Non-pigmented ciliary epithelial cell (primary cell): ENCODE measurements around the gene CCNL2.

Experiments
- DNase-seq: peaks from one replicate; pipeline ENCODE4 v3.0.0-alpha.2; 2010; ENCODE audit warnings: low read depth

CCNL2 gene

DNA sequence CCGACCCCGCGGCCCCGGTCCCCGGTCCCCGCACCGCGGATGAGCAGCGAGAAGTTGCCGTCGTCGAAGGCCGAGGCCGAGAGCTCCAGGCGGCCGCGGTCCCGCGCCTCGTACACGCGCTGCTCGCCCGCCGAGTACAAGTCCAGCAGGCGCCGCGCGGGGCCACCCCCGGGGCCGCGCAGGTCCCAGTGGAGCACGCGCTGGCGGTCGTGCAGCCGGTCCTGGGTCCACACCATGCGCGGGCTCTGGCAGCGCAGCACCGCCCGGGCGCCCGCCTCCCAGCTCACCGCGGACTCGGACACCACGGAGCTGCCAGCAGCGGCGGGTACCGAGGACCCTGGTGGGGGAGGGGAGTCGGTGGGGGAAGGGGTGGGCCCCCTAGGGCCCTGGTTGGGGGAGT, 43.7 kb downstream of the CCNL2 start:
- no peak for DNase-seq

DNA sequence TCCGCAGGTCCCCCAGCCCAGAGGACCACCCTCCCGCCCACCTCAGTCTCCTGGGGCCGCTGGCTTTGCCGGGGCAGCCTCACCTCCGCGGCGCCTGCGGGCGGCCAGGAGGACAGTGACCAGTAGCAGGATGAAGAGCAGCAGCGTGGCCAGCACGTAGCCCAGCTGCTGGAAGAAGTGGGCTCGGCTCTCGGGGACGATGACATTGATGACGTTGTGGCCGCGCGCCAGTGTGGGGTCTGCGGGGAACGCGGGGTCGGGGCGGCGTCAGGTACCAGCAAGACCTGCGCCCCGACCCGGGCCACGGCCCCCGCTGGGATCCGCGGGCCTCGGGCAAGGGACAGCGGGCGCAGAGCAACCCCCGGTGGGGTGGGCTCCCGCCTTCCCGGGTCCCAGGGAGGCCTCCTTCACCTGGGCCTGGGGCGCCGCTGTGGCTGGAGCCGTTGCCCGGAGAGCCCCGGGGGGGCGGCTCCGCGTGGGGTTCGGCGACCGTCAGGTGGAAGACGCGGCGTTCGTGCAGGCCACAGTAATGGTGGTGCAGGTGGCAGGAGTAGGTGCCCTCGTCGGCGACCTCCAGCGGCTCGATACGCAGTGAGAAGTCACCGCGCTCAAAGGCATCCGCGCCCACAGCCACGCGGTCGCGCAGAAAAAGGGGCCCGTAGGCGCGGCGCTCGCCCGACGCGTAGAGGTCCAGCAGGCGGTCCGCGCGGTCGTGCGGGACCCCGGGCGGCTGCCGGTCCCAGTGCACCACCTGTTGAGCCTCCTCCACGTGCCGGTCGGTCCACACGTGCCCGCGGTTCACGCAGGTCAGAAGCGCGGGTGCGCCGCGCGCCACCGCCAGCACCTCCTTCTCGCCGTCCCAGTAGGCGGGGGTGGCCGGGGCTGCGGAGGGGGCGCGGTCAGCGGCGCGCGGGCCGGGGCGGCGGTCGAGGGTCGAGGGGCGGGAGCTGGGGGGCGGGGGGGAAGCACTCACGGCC, 44.6 kb downstream of the CCNL2 start:
- no peak for DNase-seq

DNA sequence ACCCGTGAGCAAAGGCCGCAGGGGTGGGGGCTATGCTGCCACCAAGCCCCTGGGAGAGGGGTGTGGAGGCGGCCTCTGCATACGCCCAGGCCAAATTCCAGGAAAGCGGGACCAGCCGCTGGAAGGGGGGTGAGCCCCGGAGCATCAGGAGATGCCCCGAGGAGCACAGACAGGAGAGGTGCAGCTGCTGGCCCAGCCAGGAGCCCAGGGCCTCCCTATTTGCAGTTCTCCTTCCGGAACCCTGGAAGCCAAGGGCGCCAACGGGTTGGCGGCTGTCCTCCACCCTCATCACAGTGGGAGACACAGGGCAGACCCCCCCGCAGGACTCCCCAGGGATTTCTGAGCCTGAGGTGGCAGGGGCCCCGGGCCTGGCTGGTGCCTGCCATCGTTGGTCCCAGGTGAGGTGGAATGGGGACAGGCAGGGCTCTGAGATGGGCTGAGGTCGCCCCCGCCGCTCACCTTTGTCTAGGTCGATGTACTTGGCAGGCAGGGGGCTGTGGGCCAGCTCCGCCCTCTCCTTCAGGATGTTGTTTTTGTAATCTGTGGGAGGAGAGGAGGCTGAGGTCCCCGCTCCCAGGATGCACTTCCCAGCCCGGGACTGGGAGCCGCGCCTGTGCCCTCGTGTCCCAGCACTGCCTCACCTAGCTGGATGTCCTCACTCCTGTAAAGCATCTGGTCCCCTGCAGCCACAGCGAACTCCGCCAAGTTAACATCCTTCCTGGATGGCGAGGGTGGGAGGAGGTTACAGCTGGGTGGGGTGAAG, 45.6 kb downstream of the CCNL2 start:
- no peak for DNase-seq

- DNase-seq, result no peak
Observed at GRCh38 chr1:1352786-1353388, 46.2 kb downstream of the CCNL2 start.

GRCh38 chr1:1351511-1352427, 47.4 kb downstream of the CCNL2 start:
- DNase-seq, result no peak

- no peak for DNase-seq
Observed at GRCh38 chr1:1349256-1350012, 49.7 kb downstream of the CCNL2 start, which contains the start of gene DVL1. Gene DVL1 (minus strand): TSS chr1:1349418. CDS start chr1:1349065, 353 bp downstream.

GRCh38 chr1:1348420-1349255, 50.5 kb downstream of the CCNL2 start:
- no peak for DNase-seq

GRCh38 chr1:1347663-1348419, 51.3 kb downstream of the CCNL2 start:
- no peak for DNase-seq

- DNase-seq, result no peak
Observed at GRCh38 chr1:1347026-1347595, 52.0 kb downstream of the CCNL2 start.

- DNase-seq, result no peak
Observed at GRCh38 chr1:1346501-1346890, 52.6 kb downstream of the CCNL2 start.

- DNase-seq, result no peak
Observed at GRCh38 chr1:1345860-1346500, 53.2 kb downstream of the CCNL2 start.

- no peak for DNase-seq
Observed at GRCh38 chr1:1345384-1345783, 53.8 kb downstream of the CCNL2 start.

GRCh38 chr1:1344655-1345361, 54.3 kb downstream of the CCNL2 start:
- DNase-seq, result no peak

DNA sequence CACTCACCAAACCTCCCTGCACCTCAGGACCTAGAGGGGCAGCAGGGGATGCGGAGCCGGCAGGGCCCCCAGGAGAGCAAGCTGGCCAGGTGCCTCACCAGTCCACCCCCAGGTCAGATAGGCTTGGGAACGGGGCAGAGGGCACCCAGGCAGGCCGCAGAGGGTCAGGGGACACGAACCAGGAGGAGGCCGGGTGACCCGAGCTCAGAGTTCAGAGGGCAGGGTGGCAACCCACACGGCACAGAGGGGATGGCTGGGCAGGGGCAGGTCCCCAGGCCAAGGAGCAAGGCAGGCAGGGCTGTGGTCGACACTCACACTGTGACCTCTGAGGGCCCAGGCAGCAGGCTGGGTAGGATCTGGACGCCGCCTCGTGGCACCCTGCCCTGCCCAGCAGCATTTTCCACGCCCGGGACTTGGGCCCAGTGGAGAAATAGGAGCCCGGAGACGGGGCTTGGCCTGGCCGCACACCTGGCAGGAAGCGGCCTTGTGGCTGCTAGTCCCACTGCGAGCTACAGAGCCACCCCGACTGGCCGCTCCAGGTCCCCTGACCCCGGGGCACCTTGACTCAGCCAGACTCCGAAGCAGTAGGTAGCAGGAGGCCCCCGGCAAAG, 55.2 kb downstream of the CCNL2 start:
- no peak for DNase-seq

GRCh38 chr1:1342584-1343115, 56.5 kb downstream of the CCNL2 start:
- no peak for DNase-seq

DNA sequence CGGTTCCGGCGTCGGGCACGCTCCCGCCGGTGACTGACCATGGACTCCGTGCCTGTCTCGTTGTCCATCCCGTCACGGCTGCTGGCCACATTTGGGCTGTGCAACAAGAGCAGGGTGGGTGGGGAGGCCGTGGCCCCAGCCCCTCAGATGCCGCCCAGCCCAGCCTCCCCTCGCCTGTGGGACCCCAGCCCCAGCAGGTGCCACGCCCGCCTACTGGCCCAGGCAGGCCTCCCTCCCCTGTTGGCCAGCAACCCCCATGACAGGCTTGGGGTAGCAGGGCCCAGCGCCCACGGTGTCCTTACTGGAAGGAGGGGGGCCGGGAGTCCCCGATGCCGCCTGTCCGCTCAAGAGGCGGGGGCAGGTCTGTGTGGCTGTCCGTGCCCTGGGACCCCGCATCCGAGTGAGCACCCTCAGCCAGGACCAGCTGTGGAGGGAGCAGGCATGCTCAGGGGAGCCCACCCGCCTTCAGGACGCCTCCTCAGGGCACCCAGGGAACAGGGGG, 57.0 kb downstream of the CCNL2 start:
- no peak for DNase-seq
